Mesodermal cell (in vitro differentiated cells): Measurements from ENCODE around the gene OPCML.

Experiments used
- H3K27ac ChIP-seq: 2 replicates; pipeline ENCODE4 v1.7.0; 2013; ENCODE audit warnings: mild to moderate bottlenecking, low read depth, low read length, moderate library complexity; ENCODE audit not compliant: severe bottlenecking
- H3K36me3 ChIP-seq: 2 replicates; pipeline ENCODE4 v1.7.1; 2013; ENCODE audit warnings: mild to moderate bottlenecking, low read length, moderate library complexity; ENCODE audit not compliant: control insufficient read depth, insufficient read depth
- H3K4me1 ChIP-seq: one replicate; pipeline ENCODE4 v1.7.1; 2013; ENCODE audit warnings: mild to moderate bottlenecking, low read length; ENCODE audit not compliant: insufficient read depth, control insufficient read depth, poor library complexity, severe bottlenecking
- H3K4me3 ChIP-seq: 2 replicates; pipeline ENCODE4 v1.7.0; 2013; ENCODE audit warnings: low read length, control low read depth, mild to moderate bottlenecking; ENCODE audit not compliant: insufficient read depth, poor library complexity, severe bottlenecking; ENCODE audit errors: extremely low read depth
- H3K9me3 ChIP-seq: 2 replicates; pipeline ENCODE4 v1.7.1; 2013; ENCODE audit warnings: mild to moderate bottlenecking, low read length, moderate library complexity; ENCODE audit not compliant: control insufficient read depth
- WGBS, 2 experiments: methylation state at CpG; one replicate each; pipeline ENCODE4 v1.1.5; 2013; ENCODE audit warnings: missing lambda C conversion rate in 2 of 2; ENCODE audit not compliant: insufficient coverage in 2 of 2; 5-methylcytosine and 5-hydroxymethylcytosine counted together

Gene OPCML

DNA sequence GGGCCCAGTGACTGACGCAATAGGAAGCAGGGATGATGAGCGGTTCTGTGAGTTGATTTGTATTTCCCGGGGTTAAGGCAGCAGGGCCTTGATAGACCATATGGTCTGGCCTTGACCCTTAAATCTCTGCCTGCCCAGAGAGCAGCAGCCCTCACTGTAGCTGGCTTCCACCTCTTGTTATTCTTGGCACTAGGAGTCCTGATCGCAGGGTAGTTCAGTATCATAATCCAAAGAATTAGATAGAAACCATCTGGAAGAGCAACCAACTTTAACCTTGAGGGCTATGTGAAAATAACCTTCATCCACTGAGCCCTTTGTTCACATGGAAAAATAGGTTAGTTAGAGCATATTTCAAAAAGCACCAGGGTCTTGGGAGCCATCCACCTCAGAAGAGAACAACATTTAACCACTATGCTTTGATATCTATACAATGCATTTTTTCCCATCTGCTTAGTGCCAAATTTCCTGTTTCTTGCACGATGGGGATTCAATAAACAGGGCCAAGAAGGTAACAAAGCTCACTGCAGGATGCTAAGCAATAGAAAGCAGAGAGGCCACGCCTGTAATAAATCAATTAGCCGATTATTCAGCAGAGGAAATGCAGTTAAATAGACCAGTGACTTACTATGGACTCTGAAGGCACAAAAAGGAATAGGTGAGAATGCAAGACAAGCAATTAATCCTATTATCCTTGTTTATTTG is 761.3 kb downstream of the OPCML start:
- no peak overlapping the region for H3K27ac ChIP-seq
- no peaks in the 10 kb centered on the region for H3K36me3 ChIP-seq
- WGBS, 2 experiments: 84% methylated on average over 5 to 6 of the region's 7 CpGs
- no peaks in the 10 kb centered on the region for H3K9me3 ChIP-seq
- H3K4me1 ChIP-seq: peaks cover 2% of the 10 kb centered on the region
- no peak overlapping the region for H3K4me3 ChIP-seq

DNA sequence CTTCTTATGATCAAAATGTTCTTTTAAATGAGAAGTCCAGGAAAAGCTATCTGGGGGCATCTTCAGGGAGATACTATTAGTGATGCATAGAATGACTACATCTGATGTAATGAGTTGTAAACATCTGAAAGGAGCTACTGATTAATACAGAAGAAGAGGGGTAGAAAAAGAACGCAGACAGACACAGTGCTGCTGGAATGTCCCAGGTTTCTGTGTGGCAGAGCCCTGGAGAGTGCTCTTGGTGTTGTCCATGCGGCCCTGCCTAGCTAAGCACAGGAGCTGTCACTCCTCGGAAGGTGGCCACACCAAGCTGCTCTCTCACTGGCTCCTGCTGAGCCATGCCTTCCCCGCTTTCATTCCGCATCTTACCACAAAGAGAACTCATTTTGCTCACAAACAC is 768.8 kb downstream of the OPCML start:
- Histone ChIP-seq H3K4me3 (no peak overlapping the region), H3K27ac (no peak overlapping the region), H3K9me3 (no peaks in the 10 kb centered on the region), H3K4me1 (no peaks in the 10 kb centered on the region), H3K36me3 (no peaks in the 10 kb centered on the region)
- 78 to 88% methylated on average over 3 of the region's 5 CpGs for WGBS, 2 experiments

DNA sequence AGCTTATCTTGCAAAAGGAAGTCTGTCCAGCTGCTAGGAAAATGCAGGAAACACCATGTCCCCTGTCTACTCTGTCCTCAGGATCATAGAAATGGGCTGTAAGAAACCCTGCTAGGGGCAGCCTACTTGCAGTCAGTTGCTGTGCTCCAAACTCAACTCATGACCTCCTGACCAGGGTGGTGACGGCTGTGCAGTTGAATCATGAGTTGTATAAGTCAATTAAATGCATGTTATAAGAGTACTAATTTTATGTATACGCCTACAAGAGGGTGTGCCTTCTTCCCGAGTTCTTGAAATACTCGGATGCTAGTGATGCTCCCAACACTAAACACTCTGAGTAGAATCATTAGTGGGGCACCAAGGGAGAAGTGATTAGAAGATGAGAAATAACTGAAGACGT is 776.4 kb downstream of the OPCML start:
- H3K36me3 ChIP-seq: no peaks in the 10 kb centered on the region
- WGBS, 2 experiments: 90% methylated on average over 2 to 3 of the region's 5 CpGs
- H3K4me3 ChIP-seq: no peak overlapping the region
- no peaks in the 10 kb centered on the region for H3K9me3 ChIP-seq
- H3K27ac ChIP-seq: no peak overlapping the region
- H3K4me1 ChIP-seq: no peaks in the 10 kb centered on the region

DNA sequence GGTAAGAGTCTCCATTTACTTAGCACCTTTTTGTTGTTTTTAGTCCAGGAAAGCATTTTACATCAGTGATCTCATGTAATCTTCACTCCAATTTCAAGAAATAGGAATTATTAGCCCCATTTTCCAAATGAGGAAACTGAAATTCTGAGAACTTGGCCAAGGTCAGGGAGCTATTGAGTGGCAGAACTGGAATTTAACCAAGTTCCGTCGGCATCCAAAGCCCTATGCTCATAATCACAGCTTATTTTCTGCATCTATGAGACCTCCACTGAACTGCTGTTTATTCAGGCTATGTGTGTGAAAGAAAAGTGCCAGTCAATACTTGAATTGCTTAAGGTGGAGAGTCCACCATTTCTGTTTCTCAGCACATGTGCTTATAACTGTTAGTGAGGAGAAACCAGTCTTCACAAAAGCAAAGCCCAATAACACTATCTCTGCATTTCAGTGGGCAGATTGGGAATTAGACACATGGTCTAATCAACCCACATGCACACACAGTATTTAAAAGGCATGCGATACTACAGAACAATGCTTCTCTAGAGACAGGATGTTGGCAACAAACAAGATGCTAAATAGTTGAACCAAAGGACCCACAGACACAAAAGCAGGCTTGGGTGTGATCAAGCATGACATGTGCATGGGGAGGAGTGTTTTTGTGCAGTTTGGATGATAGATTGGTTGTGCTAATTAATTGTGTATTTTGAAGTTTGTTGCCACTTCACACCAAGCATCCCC is 780.6 kb downstream of the OPCML start:
- H3K27ac ChIP-seq: no peak overlapping the region
- no peaks in the 10 kb centered on the region for H3K36me3 ChIP-seq
- no peak overlapping the region for H3K4me3 ChIP-seq
- WGBS, 2 experiments: 83% methylated on average over 1 of the region's 3 CpGs; no CpG with 5 or more reads in 1 of the 2 experiments
- H3K4me1 ChIP-seq: no peaks in the 10 kb centered on the region
- no peaks in the 10 kb centered on the region for H3K9me3 ChIP-seq

DNA sequence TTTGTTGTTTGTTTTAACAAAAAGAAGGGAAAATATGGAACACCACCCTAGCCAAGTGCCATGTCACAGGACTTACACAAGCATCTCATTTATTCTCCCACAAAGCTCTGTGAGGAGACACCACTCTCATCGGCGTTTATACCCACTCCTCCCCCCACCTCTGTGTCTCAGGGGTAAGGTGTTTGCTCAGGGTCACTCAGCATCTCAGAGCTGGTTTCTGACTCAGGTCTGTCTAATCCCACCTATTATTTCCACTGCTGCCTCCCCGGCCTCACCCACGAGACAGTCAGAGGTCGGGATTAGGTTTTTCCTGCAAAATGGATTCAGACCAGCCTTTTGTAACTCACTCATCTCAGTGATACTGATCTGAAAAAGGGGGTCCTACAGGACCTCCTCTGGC is 786.0 kb downstream of the OPCML start:
- H3K9me3 ChIP-seq: no peaks in the 10 kb centered on the region
- H3K36me3 ChIP-seq: no peaks in the 10 kb centered on the region
- no peak overlapping the region for H3K27ac ChIP-seq
- peaks cover 30% of the 10 kb centered on the region for H3K4me1 ChIP-seq
- 73 to 78% methylated on average over 4 to 5 of the region's 5 CpGs for WGBS, 2 experiments
- H3K4me3 ChIP-seq: no peak overlapping the region

DNA sequence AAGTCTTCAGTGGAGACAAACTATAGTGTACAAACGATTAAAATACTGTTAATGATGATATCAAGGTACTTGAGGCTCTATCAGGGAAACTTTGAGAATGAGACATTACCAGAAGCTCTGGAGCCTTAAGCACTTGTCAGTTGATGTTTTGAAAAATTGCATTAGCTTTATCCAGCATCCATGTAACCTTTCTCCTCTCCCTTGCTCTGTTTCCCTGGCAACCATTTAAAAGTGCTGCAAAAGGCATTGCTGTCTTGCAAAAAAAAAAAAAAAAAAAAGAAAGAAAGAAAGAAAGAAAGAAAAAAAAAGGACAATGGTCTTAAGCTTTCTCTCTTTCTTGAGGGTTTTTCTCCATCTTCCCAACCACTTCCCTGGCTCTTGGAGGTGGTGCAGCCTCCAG is 787.0 kb downstream of the OPCML start:
- Histone ChIP-seq H3K36me3 (no peaks in the 10 kb centered on the region), H3K4me3 (no peak overlapping the region), H3K27ac (peak overlapping the region; percentile 46), H3K9me3 (no peaks in the 10 kb centered on the region), H3K4me1 (peaks cover 30% of the 10 kb centered on the region)
- 100% methylated on average over 1 of the region's 1 CpG; no CpG with 5 or more reads in 1 of the 2 experiments for WGBS, 2 experiments

DNA sequence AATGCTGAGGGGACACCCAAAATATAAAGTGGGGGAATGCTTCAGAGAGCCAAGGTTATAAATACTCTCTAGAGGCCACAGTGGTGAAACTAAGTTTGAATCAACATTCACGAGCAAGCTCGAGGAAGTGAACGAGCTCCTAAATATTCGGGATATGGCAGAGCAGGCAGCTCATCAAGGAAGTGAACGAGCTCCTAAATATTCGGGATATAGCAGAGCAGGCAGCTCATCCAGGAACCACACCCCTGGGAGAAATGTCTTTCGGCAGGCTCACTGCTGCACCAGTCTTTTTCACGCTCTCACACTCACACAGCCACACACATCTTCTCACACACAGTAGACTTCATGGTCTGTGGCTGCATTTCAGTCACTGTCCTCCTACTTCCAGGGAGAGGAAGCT is 787.5 kb downstream of the OPCML start:
- Histone ChIP-seq H3K27ac (peak overlapping the region; percentile 46), H3K4me1 (peaks cover 30% of the 10 kb centered on the region), H3K36me3 (no peaks in the 10 kb centered on the region), H3K4me3 (no peak overlapping the region), H3K9me3 (no peaks in the 10 kb centered on the region)
- 70 to 83% methylated on average over 6 to 8 of the region's 8 CpGs for WGBS, 2 experiments

DNA sequence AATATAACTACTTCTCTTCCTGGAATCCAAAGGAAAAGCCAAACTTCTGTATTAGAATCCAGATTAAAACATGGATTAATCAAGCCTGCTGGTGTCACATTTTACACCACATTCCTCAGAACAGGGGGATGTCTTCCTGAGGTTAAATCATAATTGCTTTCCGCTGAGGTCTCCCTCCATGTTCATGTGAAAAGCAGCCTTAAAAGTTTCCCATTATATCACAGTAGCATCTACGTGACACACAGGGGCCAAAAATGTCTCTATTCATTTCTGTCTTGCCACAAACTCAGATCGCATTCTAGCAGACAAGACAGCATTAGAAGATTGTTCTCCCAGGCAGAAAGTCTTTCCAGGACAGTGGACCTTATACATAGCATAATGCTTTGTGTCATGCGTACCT is 788.7 kb downstream of the OPCML start:
- Histone ChIP-seq H3K36me3 (no peaks in the 10 kb centered on the region), H3K27ac (no peak overlapping the region), H3K4me1 (peaks cover 30% of the 10 kb centered on the region), H3K9me3 (peaks cover 5% of the 10 kb centered on the region), H3K4me3 (no peak overlapping the region)
- WGBS, 2 experiments: 94 to 95% methylated on average over 4 of the region's 4 CpGs

DNA sequence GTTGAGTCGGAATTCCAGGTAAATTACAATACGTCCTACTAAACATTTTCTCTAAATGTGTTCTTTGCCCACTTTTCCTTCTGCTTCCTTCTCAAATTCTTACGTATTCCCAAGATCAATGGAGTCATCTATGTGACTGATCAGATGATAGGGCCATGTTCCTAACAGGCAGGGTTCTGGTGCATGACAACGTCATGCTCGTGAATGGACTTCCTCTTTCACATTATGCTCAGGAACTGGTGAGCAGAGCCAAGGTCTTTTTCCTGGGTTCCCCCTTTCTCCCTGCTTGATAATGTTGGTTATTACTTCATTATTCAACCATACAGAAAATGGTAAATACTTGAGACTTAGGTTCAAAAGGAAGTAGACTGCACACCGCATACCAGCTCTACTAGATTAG is 789.4 kb downstream of the OPCML start:
- Histone ChIP-seq H3K36me3 (no peaks in the 10 kb centered on the region), H3K27ac (no peak overlapping the region), H3K9me3 (peaks cover 5% of the 10 kb centered on the region), H3K4me1 (peaks cover 30% of the 10 kb centered on the region), H3K4me3 (no peak overlapping the region)
- 87 to 92% methylated on average over 3 to 5 of the region's 6 CpGs for WGBS, 2 experiments

DNA sequence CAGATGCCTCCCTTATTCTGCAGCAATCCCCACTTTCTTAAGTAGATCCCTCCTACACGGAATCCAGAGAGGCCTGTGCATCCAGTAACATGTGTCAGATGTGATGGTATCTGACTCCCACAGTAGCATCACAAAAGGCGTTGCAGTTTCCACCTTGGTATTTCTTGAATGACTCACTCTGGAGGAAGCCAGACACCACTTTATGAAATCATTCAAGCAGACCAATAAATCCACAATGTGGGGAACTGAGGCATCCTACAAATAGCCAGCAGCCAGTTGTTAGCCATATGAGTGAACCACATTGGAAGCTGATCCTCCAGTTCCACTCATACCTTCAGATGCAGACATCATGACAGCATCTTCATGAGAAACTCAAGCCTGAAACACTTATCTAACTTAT is 798.1 kb downstream of the OPCML start:
- Histone ChIP-seq H3K4me1 (no peaks in the 10 kb centered on the region), H3K4me3 (no peak overlapping the region), H3K36me3 (no peaks in the 10 kb centered on the region), H3K9me3 (peaks cover 2% of the 10 kb centered on the region), H3K27ac (no peak overlapping the region)
- WGBS, 2 experiments: 100% methylated on average over 1 to 2 of the region's 2 CpGs

DNA sequence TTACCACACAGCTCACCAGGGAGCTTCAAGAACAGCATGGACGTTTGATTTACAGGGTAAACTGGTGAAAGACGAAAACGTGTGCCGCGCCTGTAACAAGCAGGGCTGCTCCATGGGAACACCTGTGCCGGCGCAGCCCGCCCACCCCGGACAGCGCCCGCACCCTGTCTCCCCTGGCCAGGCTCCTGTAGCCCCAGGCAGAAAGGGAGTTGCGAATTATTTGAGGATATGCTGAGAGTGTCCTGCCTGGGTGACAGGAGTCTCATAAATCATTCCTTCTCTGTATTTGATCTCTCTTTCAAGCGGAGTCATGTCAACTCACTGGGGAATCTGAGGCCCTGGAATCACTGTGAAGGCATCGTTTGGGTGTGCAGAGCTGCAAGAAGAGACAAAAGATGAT is 804.3 kb downstream of the OPCML start:
- H3K9me3 ChIP-seq: no peaks in the 10 kb centered on the region
- WGBS, 2 experiments: 86 to 90% methylated on average over 4 to 13 of the region's 14 CpGs

More for the DNA sequence above, 804.3 kb downstream of the OPCML start:
- no peaks in the 10 kb centered on the region for H3K4me1 ChIP-seq
- H3K36me3 ChIP-seq: no peaks in the 10 kb centered on the region
- H3K4me3 ChIP-seq: no peak overlapping the region
- H3K27ac ChIP-seq: no peak overlapping the region
